ENCODE results near the gene ADCY1.

The ADCY1 gene

DNA sequence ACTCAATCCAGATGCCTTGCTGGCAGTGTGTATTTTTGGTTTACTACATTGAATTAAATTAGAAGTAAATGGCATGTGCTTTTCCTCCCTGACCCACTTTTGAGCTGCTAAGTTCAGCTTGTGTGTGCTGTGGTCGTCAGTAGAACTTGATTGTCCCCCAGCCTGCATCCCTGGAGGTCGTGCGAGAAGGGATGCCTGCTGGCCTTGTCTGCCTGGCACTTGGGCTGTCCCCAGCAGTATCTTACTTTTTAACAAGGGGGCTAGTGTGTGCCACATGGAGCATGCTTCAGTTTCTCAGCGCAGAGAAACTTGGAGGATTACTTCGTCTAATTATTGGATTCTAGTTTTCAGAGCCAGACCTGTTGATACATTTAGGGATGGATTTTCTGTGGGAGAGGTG is 80.2 kb downstream of the ADCY1 start:
- no peak for DNase-seq

DNA sequence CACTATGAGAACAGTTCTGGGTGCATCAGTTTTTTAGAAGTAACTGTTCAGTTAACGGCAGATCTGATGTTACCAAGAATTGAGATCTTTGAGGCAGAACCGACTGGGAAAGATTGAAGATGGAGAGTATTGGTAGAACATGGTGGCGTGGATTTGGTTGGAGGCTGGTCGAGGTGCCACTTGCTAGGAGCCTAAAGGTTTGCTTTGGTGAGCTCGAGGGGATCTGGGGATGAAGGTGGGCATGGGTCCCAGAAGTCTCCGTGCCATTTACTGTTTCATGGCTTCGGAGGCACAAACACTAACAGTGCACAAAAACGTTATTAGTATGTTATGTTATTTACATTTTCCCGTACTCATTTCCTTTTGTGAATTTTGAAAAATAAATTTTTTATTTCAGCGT is 81.4 kb downstream of the ADCY1 start:
- DNase-seq = no peak

GRCh38 chr7:45656431-45656830 is 82.3 kb downstream of the ADCY1 start:
- DNase-seq = no peak

GRCh38 chr7:45657136-45657889 is 83.1 kb downstream of the ADCY1 start:
- DNase-seq = no peak

- no peak for DNase-seq
Measured at GRCh38 chr7:45657890-45658715, 83.9 kb downstream of the ADCY1 start.

DNA sequence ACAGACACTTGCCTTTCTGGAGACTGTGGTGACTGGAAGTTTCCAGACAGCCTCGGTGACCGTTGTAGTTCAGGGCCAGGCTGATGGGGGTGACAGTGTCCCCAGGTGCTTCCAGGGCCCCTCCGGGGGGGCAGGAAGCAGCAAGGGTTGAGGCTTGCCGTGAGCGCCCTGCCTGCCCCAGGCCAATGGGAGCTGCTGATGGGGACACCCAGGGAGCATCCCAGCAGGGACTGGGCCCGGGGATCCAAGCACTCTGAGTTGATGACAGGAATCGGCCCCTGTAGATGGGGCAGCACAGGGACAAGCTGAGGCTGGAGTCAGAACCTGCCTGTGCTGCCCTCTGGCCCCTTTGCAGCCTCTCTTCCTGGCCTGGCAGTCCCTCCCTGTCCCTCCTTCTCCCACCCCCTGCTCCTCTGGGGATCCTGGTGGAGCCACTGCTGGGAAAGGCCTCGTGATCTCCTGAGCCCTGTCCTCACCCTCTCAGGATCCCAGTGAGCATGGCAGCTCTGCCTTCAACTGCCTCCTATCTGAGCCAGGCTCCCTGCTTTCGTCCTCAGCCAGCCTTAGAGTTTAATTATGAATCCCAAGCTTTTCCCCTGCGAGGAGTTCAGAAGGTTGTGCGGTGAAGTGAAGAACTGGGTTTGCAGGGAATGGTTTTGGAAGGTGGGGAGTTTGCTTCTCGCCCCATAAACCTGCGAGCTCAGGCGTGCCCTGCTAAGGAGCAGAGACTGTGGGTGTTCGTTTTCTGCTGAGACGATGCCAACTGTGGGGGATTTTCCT is 84.7 kb downstream of the ADCY1 start:
- no peak for DNase-seq

DNA sequence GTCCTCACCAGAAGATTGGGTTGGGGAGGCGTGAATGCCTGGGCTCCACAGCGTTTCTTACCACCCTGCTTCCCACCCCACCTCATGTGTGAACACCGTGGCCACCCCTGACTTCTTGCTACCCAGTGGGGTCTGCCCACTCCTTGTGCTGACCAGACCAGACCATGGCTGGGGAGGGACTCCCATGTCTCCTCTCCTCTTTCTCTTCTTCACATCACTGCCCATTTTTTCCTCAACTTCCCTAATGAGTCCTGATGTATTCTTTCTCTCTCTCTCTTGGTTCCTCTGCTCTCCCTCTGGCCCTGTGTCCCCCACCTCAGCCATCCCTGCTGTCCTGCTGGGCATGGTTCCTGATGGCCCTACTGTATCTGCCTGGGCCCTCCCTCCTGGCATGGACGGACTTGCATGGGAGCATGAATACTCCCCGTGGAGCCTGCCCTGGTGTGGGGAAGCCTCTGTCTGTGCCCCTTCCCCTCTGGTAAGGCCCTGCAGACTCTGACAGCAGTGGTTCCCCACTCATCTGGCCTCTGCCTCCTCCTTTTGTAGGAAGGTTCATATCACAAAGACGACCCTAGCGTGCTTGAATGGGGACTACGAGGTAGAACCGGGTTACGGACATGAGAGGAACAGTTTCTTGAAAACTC is 85.5 kb downstream of the ADCY1 start:
- no peak for DNase-seq

DNA sequence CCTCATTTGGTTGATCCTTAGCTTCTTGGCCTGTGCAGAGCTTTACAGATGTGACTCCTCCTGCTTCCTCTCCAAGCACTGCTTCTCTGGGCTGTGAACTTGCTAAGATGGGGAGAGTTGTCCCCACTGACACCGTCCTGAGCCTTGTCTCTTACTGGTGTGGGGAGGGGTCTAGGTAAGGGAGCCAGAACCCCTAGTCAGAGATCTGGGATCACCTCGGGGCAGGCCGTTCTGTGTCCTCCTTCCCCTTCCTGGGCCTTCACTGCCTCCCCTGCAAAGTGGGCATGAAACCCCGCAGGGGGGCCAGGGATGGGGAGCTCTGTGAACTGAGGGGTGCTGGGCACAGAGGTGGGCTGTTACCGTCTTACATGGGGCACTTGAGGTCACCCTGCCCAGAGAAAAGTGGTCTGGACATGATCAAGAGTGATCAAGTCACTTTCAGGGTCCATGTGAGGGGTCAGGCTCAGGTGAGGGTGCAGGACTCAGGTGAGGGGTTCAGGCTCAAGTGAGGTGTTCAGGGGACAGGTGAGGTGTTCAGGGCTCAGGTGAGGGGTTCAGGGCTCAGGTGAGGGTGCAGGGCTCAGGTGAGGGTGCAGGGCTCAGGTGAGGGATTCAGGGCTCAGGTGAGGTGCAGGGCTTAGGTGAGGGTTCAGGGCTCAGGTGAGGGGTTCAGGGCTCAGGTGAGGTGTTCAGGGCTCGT is 86.2 kb downstream of the ADCY1 start:
- no peak for DNase-seq

GRCh38 chr7:45660901-45661211 is 86.7 kb downstream of the ADCY1 start:
- no peak for DNase-seq

DNA sequence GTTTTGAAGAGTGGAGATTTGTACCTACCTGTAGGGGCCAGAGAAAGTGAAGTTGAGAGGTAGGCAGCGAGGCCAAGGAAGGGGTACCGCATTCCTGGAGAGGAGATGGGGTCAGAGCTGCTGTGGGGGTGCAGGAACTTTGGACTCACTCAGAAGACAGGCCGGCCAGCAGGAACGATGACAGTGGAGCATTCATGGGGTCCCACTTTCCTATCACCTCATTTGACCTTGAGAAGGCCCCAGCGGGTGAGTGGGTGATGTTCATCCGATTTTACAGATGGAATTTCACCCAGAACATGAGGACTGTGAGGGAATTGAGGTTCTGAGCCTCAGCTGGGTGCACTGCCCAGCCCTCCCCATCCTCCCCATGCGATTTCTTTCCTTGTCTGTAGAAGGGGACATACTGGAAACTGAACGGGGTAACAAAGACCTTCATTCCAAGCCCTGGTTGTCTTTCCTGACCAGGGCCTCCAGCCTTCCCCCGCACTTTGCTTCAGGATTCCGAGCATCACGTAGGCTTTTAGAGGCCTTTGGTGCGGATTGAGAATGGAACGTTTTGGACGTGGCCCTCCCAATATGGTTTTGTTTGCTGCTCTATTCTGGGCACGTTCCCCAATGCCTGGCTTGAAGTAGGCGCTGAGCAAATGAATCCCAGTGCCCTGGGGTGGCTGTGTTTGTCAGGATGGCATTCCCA is 87.3 kb downstream of the ADCY1 start:
- no peak for DNase-seq

GRCh38 chr7:45662018-45662417 is 87.8 kb downstream of the ADCY1 start:
- no peak for DNase-seq

DNA sequence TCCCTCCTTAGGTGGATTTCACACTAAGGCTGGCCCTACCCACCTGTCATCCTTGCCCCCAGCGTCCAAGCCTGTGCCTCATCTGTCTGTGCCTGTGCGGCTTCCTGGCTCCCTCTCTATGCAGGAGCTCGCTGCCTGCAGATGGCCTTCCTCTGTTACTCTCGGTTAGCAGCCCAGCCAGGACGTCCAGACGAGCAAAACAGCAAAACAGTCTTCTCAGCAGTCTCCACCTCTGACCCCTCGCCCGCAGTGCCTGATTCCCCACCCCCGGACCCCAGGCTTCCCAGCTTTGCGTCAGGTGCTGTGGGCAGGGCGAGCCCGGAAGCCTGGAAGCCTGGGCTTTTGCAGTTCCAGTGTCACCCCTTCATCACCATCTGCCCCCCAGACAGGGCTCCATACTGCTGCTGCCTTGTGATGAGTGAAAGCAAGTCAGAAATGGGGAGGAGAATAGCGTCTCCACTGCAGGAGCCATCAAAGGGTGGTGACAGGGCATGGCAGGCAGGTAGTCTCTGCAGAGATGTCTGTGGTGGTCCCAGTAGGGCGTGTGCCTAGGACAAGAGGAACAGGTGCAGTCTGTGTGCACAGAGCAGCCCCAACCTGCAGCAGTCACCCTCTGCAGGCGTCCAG is 88.5 kb downstream of the ADCY1 start:
- DNase-seq = no peak

DNA sequence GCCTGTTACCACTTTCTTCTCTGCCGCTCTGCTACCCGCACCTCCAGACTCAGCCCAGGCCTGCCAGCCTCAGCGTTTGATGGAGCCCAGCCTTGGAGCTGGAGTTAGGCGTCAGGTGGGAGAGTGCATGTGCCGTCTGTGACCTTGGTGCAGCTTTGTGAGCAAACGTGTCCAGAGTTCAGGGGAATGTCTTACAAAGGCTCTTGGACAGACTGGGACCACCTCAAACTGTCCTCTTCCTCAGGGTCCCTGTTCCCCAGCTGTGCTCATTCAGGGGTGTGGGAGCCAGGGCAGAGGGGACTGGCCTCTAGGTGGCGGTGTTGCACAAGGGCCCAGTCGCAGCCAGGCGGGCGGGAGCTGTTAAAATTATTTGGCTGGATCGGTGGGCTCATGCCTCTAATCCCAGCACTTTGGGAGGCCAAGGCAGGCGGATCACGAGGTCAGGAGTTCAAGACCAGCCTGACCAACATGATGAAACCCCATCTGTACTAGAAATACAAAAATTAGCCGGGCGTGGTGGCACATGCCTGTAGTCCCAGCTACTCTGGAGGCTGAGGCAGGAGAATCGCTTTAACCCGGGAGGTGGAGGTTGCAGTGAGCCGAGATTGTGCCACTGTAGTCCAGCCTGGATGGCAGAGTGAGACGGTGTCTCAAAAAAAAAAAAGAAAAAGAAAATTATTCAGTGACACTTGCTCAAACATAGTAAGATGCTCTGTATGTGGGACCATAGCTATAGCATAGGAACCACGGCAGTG is 89.2 kb downstream of the ADCY1 start:
- DNase-seq = no peak

DNA sequence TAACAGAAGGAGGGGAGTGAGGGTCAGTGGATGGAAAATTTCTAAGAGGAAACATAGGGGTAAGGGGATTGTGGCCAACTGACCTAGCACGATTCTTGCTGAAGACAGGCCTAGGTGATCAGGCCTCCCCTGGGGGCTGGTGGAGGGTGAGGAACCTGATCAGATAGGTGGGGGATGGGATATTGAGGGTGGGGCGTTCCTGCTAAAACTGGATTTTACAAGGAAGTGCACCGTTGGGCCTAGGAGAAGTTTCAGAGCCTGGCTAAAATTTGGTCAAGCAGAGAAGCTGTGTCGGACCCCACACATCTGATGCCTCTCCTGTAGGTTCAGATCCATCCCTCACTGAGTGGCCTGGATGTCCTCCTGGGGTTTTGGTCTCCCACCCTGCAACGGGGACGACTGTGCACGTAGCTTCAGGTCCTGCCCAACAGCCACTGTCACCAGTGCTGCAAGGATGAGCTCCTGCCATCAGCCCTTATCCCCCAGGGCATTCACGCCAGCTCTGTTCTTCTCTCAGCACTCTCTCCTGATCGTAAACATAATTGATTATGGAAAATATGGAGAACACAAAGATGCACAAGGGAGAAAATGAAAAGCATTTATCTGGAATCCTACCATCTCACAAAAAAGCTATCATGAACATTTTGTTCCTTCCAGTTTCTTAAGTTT is 89.9 kb downstream of the ADCY1 start:
- DNase-seq = no peak

GRCh38 chr7:45665172-45665571 is 91.0 kb downstream of the ADCY1 start:
- DNase-seq = no peak

DNA sequence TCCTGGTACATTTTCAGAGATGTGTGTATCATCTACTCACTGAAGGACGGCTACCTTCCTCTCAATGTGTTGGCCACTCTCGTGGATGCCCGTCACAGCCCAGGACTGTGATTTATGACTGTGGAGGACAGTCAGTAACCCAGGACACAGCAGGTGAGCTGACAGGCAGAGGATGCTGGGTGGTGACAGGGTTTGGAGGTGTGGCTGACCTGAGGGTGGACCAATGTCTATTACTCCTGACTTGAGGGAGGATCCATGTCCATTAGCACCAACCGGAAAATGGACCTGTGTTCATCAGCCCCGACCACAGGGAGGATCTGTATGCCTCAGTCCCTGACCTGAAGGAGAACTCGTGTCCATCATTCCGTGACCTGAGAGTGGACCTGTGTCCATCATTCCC is 96.1 kb downstream of the ADCY1 start:
- DNase-seq = no peak

- no peak for DNase-seq
Measured at GRCh38 chr7:45670717-45671116, 96.5 kb downstream of the ADCY1 start.

- DNase-seq = no peak
Measured at GRCh38 chr7:45677311-45677900, 103.2 kb downstream of the ADCY1 start.

DNA sequence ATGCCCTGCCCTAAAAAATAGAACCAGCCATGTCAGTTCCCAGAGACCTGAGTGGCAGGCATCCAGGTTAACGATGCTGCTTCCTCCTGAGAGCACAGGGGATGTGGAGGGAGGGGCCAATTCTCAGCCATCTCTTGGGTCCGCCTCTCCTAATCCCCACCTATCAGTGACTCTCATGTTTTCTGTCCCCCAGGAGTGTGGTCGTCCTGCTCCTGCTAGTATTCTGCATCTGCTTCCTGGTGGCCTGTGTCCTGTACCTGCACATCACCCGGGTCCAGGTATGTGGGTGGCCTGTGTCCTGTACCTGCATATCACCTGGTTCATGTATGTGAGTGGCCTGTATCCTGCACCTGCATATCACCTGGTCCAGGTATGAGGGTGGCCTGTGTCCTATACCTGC is 105.3 kb downstream of the ADCY1 start:
- no peak for DNase-seq

DNA sequence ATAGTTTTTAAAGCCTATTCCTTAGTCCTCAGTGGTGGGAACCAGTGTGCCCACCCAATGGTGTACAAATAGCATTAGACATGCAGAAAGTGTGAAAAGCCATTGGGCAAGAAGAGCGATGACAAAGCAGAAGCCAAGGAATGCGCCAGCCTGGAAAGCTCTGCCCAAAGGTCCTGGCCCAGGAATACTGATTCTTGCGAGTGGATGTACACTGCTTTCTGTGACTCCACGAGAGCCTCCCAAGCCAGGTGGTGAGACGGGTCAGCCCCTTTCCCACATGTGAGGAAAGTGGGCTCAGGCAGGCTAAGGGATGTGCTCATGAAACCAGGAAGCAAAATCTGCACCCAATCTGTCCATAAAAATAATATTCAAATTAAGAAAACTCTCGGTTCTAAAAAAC is 106.6 kb downstream of the ADCY1 start:
- no peak for DNase-seq
